ENCODE data around the gene DENND1B.

Gene DENND1B

DNA sequence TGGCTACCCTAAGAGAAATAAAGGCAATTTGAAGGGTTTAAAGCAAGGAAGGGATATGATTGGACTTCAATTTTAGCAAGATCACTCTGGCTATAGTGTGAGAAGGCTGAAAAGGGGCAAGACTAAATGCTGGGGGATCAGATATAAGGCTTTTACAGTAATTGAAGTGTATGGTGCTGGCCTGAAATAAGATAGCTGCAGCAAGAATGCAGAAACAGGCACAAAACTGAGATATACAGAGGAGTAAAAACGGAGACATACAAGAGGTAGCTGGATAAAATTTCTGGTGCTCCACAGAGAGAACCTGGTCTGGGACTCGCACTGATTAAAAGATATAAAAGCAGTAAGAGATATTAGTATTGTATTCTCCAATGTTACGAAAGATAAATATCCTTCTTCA, 92.0 kb downstream of the DENND1B start:
- DNase-seq, result no peak

DNA sequence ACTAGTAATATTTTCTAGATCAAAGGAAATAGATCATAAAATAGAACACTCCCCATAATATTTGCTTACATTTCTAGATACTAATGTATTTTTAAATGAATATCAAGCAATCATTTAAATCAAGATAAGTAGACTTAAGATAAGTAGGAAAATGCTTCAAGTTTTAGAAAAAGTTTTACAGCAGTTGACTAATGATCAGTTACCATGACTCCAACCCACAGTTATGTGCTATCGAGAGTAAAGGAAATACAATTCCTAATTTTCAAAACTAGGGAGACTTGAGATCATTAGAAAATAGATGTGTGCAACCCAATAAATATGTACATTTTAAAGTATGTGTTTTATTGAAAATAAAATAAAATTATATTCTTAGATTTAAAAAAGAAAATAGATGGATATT, 95.0 kb downstream of the DENND1B start:
- no peak for DNase-seq

DNA sequence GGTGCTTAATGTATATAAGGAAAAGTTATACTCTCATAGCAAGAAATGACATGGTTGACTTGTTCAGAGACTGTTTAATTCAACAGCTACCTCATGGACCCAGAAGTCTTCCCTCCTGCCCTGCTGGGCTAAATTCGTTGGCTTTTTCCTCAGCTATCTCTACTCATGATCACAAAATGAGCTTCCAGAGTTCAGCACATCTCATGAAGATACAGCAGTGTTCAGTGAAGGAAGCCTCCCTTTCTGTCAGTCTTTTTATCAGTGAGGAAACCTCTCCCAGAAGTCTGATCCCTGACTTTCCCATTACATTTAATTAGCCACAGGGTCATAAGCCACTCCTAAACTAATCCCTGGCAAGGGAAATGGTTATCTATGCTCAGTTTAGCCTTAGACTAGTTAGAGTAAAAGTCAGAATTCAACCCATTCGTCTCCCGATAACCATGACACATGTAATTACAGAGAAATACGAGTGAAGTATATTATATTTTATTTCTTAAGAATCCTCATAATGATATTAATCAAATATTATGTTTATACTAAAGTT, 97.5 kb downstream of the DENND1B start:
- no peak for DNase-seq

DNA sequence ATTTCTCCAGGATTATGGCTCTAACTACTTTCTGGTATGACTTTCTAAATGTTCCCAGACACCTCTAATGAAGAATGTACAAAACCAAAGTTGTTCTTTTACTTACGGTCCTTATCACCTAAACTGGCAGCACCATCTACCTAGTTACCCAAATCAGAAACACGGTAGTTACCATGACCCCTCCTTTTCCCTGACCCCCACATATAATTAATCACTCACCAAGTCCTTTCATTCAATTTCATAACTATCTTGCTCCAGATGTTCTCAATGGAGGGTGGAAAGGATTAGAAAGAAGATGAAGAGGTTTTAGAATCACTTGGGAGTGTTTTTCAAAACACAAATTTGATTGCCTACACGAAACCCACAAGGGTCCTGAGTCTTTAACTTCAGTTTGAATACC, 98.0 kb downstream of the DENND1B start:
- DNase-seq, result no peak

DNA sequence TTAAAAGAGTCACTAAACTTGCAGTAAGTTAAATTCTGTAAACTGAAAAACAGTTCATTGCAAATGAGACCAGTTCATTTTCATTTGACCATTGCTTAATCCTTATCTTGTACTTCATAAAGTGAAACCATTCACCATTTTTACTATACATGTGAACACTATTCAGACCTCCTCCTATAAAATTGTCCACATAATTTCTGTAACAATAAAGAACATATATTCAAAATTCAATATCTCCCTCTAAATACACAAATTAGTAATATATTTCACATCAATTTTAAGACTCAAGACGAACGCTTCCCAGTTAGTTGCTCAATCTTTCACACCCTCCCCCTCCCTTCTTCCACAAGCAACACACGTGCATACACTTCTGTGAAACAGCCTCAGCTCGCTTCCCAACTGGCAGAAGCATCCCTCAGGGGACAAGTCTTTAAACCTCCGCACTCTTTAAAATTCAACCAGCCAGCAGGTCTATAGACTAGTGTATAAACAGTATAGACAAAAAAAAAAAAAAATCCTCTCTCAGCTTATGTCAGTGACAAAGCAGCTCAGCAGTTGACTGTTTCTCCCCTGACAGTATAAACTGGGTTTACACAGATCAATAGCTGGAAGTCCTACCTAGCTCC, 99.6 kb downstream of the DENND1B start:
- no peak for DNase-seq

DNA sequence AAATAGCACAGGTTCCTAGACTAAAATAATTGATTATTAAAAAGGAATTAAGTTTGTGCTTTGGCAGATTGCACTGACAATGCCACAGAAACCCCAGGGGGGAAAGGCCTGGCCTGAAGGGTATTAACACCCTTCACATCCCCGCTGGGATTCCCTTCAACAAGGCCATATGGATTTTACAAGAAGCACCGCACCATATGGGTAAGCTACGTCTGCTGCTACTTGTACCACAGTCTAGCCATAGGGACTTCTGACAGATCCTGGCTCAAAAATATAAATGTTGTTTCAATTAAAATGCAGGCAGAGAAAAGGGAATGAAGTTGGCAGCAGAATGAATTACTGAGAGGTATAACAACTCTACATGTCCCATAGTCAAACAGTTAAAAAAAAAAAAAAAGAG, 101.0 kb downstream of the DENND1B start:
- DNase-seq, result no peak

DNA sequence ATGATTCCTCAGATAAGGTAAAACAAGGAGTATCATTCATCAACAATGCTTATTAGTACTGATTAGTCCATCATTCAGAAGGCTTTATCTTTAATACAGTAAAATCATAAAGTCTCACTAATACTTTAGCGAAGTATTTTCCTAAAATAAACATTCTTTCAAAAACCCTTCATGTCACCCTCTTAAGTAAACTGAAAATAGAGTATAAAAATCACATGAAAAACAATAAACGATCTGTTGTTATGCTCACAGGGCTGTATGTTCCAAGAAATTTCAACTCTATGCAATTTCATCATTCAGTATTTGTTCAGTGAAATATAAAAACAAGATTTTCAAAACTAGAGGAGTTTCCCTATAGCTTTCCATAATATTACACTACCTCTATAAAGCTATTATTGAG, 102.0 kb downstream of the DENND1B start:
- no peak for DNase-seq

DNA sequence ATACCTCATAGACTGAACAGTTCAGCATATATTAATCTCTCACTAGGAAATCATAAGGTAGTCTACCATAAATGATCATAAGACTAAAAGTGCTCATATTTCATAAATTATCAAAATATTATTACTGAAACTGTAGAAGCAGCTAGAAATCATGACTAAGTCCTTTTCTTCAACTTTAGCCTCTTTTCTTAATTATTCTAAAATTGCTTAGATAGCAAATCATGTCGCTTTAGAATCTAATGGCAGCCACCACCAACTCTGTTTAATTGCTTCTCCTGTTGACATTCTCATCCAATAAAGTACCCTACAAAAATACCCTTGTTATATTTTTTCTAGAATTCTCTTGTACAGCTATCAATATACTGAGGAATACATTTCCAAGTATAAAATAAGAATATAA, 102.9 kb downstream of the DENND1B start:
- DNase-seq, result no peak

DNA sequence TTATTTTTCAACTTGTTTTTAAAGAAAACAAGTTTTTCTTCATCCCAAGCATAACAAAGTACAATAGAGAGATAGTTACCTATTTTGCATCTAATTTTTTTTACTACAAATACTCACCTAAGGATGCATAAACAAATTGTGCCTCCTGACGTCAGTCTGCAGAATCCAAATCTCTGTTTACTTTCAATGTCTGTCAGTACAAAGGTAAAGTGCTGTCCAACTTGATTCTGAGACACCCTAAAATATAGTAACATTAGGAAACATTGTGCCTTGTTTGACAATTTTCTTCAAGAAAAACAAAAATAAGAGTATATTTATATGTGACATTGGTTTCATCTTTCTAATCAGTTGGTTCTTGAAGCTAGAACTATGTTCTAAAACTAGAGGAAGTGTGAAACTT, 103.4 kb downstream of the DENND1B start:
- DNase-seq, result no peak

DNA sequence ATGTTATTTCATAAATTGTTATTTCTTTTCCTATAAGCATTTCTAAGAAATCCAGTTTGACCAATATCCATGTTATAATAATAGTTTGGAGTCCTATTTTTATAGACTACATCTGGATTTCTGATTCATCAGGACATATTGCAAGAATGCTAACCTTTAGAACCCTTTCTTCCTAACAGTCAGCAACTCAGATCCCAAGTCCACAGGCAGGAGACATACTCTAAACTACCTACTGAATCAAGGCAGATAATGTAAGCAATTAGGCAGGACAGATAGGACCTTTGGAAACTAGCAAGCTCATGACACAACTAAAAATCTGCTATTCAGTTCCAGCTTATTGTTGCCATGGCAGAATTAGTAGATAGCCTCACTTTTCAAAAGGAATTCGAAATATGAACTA, 104.1 kb downstream of the DENND1B start:
- no peak for DNase-seq

DNA sequence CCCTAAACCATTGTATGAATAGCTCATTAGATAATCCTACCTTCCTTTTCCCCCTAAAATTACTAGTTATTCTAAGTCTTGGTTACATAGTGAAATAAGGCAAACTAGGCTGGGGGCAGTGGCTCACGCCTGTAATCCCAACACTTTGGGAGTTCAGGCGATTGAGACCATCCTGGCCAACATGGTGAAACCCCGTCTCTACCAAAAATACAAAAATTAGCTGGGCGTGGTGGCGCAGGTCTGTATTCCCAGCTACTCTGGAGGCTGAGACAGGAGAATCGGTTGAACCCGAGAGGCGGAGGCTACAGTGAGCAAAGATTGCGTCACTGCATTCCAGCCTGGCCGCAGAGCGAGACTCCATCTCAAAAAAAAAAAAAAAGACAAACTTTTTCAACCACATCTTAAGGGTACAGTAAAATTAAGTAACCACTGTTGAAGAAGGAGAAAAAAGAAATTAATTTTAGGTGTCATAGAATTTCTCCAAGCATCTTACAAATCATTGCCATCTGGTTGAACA, 108.5 kb downstream of the DENND1B start:
- DNase-seq, result no peak

DNA sequence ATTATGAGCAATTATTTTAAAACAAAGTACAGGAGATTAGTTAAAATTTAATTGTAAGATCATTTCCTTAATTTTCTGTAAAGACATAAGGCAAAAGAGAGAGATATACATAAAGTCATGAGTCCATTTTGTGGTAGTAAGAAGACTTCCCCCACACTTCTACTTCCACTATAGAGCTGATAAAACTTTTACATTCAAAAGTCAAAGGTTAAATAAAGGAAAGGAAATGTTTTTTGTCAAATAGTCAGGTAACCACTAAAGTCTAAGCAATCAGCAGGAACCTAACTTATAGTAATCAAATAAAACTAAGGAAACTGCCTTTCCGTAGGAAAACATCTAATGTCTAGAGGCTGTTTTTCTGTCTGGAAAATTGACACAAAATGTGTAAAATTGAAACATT, 110.9 kb downstream of the DENND1B start:
- no peak for DNase-seq

DNA sequence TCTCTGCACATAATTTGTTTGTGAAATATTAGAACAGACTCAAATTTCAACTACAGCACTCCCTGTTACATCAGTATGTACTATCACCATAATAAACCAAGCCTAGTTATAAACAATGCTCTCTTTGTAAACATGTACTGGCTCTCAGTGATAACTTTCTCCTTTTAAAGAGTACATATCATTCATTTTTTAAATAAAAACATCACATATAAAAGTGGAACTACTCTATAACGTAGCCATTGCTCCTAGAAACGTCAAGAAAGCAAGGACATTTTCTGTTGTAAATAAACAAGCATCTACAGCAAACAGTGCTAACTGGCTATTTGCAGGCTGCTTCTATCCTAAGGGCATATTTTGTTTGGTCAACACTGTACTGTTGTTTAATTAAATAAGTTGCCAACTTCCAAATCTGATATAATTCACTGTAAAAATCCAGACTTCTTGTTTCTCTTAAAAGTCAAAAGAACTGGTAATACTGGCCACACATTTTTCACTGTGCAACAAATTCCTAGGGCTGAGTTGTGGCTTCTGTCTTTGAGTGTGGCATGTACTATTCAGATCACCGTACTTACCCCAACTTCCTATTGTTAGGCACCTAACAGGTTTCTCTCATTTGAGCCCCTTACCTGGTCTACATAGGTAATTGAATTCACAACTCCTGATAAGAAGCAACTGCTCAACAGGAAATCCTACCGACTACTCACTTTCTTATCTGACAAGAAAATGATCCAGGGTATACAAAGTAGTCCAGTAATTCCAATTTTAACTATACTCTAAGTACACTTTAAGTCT, 111.9 kb downstream of the DENND1B start:
- DNase-seq, result no peak

DNA sequence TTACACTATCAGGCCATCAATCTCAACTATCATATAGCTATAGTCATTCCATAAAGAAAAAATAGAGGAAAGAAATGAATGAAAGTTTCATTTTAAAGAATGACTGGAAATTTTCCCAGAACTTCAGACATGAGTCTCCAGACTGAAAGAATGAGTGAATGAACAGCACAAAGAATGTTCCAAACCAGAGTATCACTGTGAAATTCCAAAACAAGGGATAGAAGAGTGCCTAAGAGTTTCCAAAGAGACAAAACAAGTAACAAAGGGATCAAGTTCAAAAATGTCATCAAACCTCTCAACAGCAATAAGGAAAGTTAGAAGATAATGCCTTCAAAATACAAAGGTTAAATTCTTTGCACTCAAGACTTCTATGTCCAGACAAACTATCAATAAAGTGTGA, 114.9 kb downstream of the DENND1B start:
- no peak for DNase-seq

DNA sequence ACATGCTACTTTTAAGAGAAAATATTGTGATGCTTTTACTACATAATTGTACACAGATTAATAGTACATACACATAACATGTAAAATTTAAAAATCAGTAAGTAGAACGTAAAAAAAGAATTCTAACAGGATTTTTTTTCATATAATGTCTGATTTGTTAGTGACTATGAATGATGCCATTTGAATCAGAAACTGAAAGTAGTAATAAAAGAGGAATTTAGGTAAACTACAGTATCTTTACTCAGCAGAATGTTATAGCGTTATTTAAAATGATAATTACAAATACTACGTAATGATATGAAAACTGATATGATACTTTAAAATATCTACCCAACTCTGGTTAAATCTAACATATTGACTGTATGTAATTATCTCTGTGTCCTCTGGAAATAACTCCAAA, 116.1 kb downstream of the DENND1B start:
- no peak for DNase-seq

DNA sequence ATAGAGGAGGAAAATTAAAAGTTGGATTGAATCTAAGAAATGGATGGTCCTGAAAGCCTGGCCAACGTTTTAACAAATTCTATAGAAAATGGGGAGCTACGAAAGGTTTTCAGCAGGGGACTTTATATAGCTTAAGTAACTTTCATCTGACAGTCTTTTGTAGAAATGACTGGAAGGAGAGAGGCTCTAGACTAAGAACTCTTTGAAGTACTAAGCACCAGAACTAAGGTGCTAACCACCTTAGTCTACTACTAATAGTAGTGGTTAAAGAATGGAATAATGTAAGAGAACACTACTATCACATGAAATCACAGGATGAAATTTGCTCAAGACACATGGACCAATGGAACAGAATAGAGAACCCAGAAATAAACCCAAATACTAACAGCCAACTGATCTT, 126.1 kb downstream of the DENND1B start:
- no peak for DNase-seq

DNA sequence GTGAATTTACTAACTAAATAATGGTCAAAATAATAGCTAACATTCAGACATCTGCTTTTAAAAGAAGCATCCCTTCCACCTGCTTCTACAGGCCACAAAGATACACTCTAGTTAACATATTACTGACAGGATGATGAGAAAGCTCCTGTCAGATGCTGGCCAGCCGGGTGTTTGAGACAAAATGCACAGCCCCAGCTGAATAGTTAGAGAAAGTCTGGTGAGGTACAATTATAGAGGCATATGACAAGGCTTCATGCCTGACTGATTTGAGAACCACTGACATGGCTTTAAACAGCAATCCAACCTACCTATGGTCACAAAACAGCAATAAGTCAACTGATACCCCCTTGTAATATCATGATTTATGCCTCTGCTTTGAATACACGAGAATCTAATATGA, 137.0 kb downstream of the DENND1B start:
- no peak for DNase-seq

DNA sequence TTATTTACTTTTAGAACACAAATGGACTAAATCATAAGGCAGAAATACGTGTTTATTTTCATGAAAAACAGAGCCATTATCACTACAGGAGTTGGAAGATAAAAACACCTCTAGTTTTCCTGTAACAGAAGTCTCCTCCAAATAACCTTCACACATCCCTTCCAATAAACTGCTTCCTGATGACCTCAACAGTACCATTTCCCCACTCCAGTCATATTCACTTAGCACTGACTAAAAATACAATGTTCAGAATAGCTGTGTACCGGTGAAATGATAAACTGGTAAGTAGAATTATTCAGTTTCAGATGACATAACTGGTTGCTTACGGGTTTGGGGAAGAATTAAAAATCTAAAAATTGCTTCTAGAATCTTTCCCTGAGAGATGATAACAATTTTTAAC, 137.9 kb downstream of the DENND1B start:
- peak; percentile 19 for DNase-seq

DNA sequence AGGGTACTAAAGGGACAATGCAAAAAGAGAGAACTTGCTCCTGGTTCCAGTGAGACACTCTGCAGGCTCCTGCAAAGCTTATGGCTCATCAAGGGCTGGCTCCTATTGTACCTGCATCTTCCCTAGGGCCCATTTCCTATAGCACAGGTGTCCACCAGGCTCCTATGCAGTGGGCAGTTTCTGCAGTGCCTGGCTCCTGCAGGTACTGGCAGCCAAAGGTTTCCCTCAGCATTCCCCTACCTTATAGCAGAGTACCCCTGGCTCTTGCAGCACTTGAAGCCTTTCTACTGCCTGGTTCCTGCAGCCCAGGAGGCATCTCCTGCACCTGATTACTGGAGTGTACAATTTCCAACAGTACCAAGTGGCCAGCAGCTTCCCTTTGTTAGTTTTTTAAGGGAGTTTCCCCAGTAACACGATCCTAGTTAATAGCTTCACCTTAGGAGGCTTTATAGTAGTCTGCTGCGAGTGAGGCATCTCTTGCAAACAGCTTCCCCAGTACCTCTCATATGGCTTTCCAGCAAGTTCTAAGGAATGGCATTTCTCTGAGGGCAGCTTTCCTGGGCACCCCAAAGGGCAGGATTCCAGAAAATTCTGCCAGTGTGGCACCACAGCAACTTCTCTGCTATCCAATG, 141.7 kb downstream of the DENND1B start:
- DNase-seq, result peak; percentile 62

DNA sequence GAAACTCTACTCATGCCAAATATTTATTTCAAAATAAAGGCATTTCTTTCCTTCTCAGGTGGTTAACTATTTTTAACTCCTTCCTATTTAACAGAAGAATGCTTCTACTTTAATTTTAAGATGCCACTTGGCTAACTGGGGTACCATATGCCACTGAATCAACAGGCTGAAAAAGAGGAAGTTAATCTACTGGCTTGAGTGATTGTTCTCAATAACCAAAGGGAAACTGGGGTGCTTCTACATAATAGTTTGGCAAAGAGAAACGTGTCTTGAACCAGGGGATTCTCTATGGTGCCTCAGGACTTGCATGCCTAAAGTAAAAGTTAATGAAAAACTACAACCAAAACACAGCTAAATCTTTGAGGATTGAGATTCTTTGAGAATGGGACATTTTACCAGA, 142.6 kb downstream of the DENND1B start:
- DNase-seq, result no peak

DNA sequence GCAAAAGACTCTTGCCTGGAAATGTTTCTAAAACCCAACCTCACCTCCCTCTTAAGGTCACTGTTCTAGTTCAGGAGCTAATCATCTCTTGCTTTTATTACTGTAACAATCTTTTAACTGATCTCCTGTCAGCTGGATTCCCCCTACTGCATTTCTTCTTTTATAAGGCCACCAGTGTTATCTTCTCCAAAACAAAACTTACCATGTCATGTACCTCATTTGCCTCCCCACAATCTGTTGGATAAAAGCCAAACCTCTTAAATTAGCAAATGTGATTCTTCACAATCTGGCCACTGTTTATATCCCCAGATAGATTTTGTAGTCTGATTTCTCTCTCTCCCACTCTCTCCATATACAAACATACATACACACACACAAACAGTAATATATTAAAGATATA, 143.3 kb downstream of the DENND1B start:
- no peak for DNase-seq

DNA sequence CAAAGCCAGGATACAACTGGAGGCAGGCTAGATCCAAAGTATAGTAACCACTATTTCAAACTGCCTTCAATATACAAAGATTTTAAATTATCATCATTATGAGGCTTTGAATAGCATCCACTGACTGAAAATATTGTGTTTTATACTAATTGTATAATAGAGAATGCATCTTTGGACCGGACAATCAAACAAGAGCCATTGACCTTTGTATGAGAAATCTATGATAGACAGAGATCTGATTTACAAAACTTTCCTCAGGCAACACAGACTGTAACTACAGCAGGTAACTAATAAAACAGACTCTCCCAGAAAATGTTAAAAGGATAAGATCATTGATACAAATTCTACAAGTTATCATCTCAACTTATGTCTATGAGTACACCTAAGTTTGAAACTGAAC, 152.9 kb downstream of the DENND1B start:
- no peak for DNase-seq

DNA sequence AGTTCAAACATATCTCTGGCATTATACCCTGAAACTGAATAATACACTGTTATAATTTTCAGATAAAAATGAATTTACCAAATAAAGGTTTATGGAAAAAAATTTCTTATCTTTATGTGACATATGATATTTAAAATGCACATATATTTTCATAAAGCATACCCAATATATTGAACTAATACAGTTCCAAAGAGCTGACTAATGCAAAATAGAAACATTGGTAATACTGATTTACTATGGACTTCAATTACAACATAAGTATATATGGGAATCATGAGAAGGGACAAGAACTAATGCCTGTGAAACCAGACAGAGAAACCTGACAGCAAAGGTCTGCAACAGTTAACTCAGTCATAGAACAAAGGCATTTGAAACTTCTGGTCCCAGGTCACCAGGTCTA, 153.5 kb downstream of the DENND1B start:
- DNase-seq, result no peak

DNA sequence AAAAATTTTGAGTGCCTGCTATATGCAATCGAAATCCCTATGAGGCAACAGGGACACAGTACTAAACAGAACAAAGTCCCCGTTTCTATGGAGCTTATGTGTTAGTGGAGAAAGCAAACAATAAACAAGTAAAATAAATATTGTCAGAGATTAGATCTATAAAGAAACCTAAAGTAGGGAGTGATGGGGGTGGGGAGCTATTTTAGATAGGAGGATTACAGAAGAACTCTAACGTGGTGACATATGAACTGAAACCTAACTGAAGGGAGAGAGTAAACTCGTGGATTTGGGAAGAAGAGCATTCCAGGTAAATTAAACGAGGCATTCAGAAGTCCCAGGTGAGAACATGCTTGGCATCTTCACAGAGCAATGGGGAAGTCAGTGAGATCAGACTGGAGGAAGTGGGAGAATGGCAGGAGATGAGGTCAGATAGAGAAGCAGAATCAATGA, 154.5 kb downstream of the DENND1B start:
- peak; percentile 96 for DNase-seq
